C4-2B (cell line): ENCODE measurements around the gene CRMP1.

Source experiments
- CTCF ChIP-seq: fragments of 450-650 bp; conservative IDR thresholded peaks from 2 replicates; pipeline ENCODE4 v1.5.1; 2017; ENCODE audit warnings: mild to moderate bottlenecking
- ZFX ChIP-seq: fragments of 450-650 bp; IDR thresholded peaks from 2 replicates; pipeline ENCODE4 v1.6.1; 2017

- TF ChIP-seq CTCF (no peak), ZFX (no peak)
Observed at GRCh38 chr4:5930876-5931275, 38.0 kb upstream of the CRMP1 start.
